ENCODE results near the gene NAT14. TPM values are rescaled to one million over a fixed set of nuclear protein-coding genes. Genes with fewer than 3 reads are reported as not detected.

Gene NAT14
- total RNA-seq, 1 experiment from 2014 or later: 55.3 TPM

DNA sequence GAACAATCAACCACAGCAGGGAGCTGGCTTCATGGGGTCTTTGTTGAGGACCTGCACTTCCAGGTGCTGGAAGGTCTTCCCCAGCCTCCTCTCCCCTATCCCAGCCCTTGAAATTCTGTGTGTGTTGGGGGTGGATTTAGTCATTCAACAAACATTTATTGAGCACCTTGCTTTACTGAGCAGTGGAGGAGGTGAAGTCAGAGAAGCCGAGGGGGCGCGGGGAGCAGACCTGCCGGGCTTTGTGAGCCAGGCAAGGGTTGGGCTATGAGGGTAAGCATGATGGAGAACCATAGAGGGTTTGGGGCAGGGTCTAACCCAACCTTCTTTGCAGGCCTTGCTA, 17.0 kb upstream of the NAT14 start:
- Histone ChIP-seq H3K27ac (ENCODE audit: low read depth, low read length) (peak overlapping the region; percentile 24; the same call in 1 of the 2 replicates), H3K4me1 (ENCODE audit: control insufficient read depth in 1 of 2, insufficient read depth in 2 of 2, low read length in 2 of 2) (peaks cover 13 to 36% of the 10 kb centered on the region in 2 experiments; a peak in 3 of 4 replicates), H3K36me3 (ENCODE audit: control insufficient read depth in 1 of 2, insufficient read depth in 2 of 2, low read length in 2 of 2) (peaks cover 0 to 11% of the 10 kb centered on the region in 2 experiments; a peak in 2 of 4 replicates), H4K20me1 (ENCODE audit: insufficient read depth) (no peaks in the 10 kb centered on the region), H3K27me3 (ENCODE audit: insufficient read depth, low read length) (no peaks in the 10 kb centered on the region), H3K9me3 (ENCODE audit: control insufficient read depth in 1 of 2, insufficient read depth in 1 of 2, low read depth in 1 of 2, low read length in 2 of 2) (no peaks in the 10 kb centered on the region), H3K4me3 (replicated peaks in 1 of 2; ENCODE audit: low read depth in 1 of 2, low read length in 2 of 2) (no peak overlapping the region), H3K4me2 (ENCODE audit: low read length) (peak overlapping the region; percentile 67), H3K79me2 (ENCODE audit: insufficient read depth, low read length) (peaks cover 28% of the 10 kb centered on the region), H3K9me2 (ENCODE audit: insufficient read depth) (no peaks in the 10 kb centered on the region), H2AFZ (ENCODE audit: low read depth, low read length, poor library complexity, severe bottlenecking) (no peak overlapping the region), H3K9ac (ENCODE audit: low read length) (peak overlapping the region; percentile 42)
- BruUV-seq (replicated peaks): no TSS peak
- TF ChIP-seq, protein P1, sequence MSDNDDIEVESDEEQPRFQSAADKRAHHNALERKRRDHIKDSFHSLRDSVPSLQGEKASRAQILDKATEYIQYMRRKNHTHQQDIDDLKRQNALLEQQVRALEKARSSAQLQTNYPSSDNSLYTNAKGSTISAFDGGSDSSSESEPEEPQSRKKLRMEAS (IDR thresholded peaks at IDR 0.05): peak; percentile 18; the same call in 1 of the 2 replicates
- TF ChIP-seq, protein P2, sequence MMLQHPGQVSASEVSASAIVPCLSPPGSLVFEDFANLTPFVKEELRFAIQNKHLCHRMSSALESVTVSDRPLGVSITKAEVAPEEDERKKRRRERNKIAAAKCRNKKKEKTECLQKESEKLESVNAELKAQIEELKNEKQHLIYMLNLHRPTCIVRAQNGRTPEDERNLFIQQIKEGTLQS (IDR thresholded peaks at IDR 0.05): no peak
- TF ChIP-seq ZFX (IDR thresholded peaks at IDR 0.05) (no peak), FOSL1 (IDR thresholded peaks at IDR 0.05; ENCODE audit: low read depth) (no peak), SP1 (IDR thresholded peaks at IDR 0.05; ENCODE audit: low read depth) (no peak), POLR2AphosphoS5 (IDR thresholded peaks at IDR 0.05; ENCODE audit: low read depth, low read length) (peak; percentile 14)
- CTCF ChIA-PET: interaction anchor here (0.7 to 2.3 kb wide), 10 partner anchors 8 to 302 kb away, joined by 3 to 17 read pairs (median 4); partner anchors contain the start of genes DNAAF3, ZNF628 and ZNF865
- peak; percentile 33 for ATAC-seq
- POLR2A ChIA-PET: interaction anchor here (1.1 to 1.5 kb wide), 2 partner anchors 138 to 156 kb away, joined by 3 to 4 read pairs; partner anchors contain the start of gene ZNF784
- intact Hi-C loops (cut with micrococcal nuclease): no loop called here
- RAD21 ChIA-PET (ENCODE audit: low non-redundant PET in 1 of 2, low total read pairs in 2 of 2, uncharacterized antibody in 2 of 2, unreplicated experiment in 2 of 2): interaction anchor here (0.8 to 1.1 kb wide), 2 partner anchors 36 kb away, joined by 3 read pairs; no protein-coding TSS in a partner anchor
- DNase-seq (ENCODE audit: low read depth, low spot score): no peak

DNA sequence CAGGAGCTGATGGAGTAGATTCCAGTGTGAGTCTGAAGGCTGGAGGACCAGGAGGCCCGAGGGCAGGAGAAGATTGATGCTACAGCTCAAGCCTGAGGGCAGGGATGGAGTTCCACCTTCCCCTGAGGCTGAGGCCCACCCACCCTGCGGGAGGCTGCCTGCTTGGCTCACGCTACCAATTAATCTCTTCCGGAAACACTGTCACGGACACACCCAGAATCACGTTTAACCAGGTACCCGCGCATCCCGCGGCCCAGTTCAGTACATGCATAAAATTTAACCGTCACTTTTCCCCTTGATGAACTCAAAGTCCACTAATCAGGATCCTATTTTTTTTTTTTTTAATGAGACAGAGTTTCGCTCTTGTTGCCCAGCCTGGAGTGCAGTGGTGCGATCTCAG, 13.7 kb upstream of the NAT14 start:
- Histone ChIP-seq H3K27me3 (ENCODE audit: insufficient read depth, low read length) (no peaks in the 10 kb centered on the region), H3K4me1 (ENCODE audit: control insufficient read depth in 1 of 2, insufficient read depth in 2 of 2, low read length in 2 of 2) (peaks cover 38 to 60% of the 10 kb centered on the region in 2 experiments), H3K36me3 (ENCODE audit: control insufficient read depth in 1 of 2, insufficient read depth in 2 of 2, low read length in 2 of 2) (peaks cover 0 to 11% of the 10 kb centered on the region in 2 experiments; a peak in 2 of 4 replicates), H3K4me3 (replicated peaks in 1 of 2; ENCODE audit: low read depth in 1 of 2, low read length in 2 of 2) (peak overlapping the region; percentile 54 to 76; a peak in 3 of 4 replicates), H4K20me1 (ENCODE audit: insufficient read depth) (no peaks in the 10 kb centered on the region), H3K9me2 (ENCODE audit: insufficient read depth) (no peaks in the 10 kb centered on the region), H3K27ac (ENCODE audit: low read depth, low read length) (peak overlapping the region; percentile 17), H3K4me2 (ENCODE audit: low read length) (peak overlapping the region; percentile 87), H2AFZ (ENCODE audit: low read depth, low read length, poor library complexity, severe bottlenecking) (no peak overlapping the region), H3K79me2 (ENCODE audit: insufficient read depth, low read length) (peaks cover 28% of the 10 kb centered on the region), H3K9ac (ENCODE audit: low read length) (peak overlapping the region; percentile 90), H3K9me3 (ENCODE audit: control insufficient read depth in 1 of 2, insufficient read depth in 1 of 2, low read depth in 1 of 2, low read length in 2 of 2) (no peaks in the 10 kb centered on the region)
- intact Hi-C loops (cut with micrococcal nuclease): no loop called here
- no TSS peak for BruUV-seq (replicated peaks)
- ChIA-PET POLR2A (interaction anchor here (0.6 to 1.8 kb wide), 2 partner anchors 10 to 1002 kb away, joined by 3 to 4 read pairs; partner anchors contain the start of gene ISOC2), RAD21 (ENCODE audit: low non-redundant PET in 1 of 2, low total read pairs in 2 of 2, uncharacterized antibody in 2 of 2, unreplicated experiment in 2 of 2) (no interaction called here), CTCF (interaction anchor here (1.2 kb wide), 1 partner anchor 33 kb away, joined by 4 read pairs; no protein-coding TSS in a partner anchor)
- ATAC-seq (no peak), DNase-seq (ENCODE audit: low read depth, low spot score) (no peak)
- no peak for TF ChIP-seq SIN3A (IDR thresholded peaks at IDR 0.05; ENCODE audit: low read depth)
- no peak for TF ChIP-seq FOSL1 (IDR thresholded peaks at IDR 0.05; ENCODE audit: low read depth)
- TF ChIP-seq ELF1 (IDR thresholded peaks at IDR 0.05; ENCODE audit: borderline replicate concordance, low read depth): no peak
- TF ChIP-seq, protein P3, sequence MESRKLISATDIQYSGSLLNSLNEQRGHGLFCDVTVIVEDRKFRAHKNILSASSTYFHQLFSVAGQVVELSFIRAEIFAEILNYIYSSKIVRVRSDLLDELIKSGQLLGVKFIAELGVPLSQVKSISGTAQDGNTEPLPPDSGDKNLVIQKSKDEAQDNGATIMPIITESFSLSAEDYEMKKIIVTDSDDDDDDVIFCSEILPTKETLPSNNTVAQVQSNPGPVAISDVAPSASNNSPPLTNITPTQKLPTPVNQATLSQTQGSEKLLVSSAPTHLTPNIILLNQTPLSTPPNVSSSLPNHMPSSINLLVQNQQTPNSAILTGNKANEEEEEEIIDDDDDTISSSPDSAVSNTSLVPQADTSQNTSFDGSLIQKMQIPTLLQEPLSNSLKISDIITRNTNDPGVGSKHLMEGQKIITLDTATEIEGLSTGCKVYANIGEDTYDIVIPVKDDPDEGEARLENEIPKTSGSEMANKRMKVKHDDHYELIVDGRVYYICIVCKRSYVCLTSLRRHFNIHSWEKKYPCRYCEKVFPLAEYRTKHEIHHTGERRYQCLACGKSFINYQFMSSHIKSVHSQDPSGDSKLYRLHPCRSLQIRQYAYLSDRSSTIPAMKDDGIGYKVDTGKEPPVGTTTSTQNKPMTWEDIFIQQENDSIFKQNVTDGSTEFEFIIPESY (IDR thresholded peaks at IDR 0.05; ENCODE audit: extremely low read depth, insufficient replicate concordance, low read length): no peak
- TF ChIP-seq TCF7L2 (IDR thresholded peaks at IDR 0.05; ENCODE audit: borderline replicate concordance, extremely low read depth, insufficient read depth, insufficient read length): no peak
- TF ChIP-seq EZH2phosphoT487 (IDR thresholded peaks at IDR 0.05; ENCODE audit: borderline replicate concordance): no peak
- TF ChIP-seq, protein P4, sequence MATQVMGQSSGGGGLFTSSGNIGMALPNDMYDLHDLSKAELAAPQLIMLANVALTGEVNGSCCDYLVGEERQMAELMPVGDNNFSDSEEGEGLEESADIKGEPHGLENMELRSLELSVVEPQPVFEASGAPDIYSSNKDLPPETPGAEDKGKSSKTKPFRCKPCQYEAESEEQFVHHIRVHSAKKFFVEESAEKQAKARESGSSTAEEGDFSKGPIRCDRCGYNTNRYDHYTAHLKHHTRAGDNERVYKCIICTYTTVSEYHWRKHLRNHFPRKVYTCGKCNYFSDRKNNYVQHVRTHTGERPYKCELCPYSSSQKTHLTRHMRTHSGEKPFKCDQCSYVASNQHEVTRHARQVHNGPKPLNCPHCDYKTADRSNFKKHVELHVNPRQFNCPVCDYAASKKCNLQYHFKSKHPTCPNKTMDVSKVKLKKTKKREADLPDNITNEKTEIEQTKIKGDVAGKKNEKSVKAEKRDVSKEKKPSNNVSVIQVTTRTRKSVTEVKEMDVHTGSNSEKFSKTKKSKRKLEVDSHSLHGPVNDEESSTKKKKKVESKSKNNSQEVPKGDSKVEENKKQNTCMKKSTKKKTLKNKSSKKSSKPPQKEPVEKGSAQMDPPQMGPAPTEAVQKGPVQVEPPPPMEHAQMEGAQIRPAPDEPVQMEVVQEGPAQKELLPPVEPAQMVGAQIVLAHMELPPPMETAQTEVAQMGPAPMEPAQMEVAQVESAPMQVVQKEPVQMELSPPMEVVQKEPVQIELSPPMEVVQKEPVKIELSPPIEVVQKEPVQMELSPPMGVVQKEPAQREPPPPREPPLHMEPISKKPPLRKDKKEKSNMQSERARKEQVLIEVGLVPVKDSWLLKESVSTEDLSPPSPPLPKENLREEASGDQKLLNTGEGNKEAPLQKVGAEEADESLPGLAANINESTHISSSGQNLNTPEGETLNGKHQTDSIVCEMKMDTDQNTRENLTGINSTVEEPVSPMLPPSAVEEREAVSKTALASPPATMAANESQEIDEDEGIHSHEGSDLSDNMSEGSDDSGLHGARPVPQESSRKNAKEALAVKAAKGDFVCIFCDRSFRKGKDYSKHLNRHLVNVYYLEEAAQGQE (IDR thresholded peaks at IDR 0.05; ENCODE audit: low read depth): no peak
- no peak for TF ChIP-seq EZH2 (IDR thresholded peaks at IDR 0.05)
- TF ChIP-seq, protein P1 (IDR thresholded peaks at IDR 0.05): no peak
- TF ChIP-seq POLR2AphosphoS5 (IDR thresholded peaks at IDR 0.05; ENCODE audit: low read depth, low read length): no peak
